HEK293T (cell line): ENCODE measurements around the gene C1RL.
A peak's percentile ranks its signal among the peaks of the same experiment; 100 is the strongest.

Source experiments
- CTCF ChIA-PET: fragments of 350-600 bp; formaldehyde crosslinking; extraction: SDS; loops from one replicate; lab custom pipeline; 2021; ENCODE audit warnings: antibody characterized with exemption, inconsistent platforms; lab: Yijun Ruan, JAX
- POLR2A ChIA-PET: fragments of 350-600 bp; formaldehyde crosslinking; extraction: SDS; loops from one replicate; lab custom pipeline; 2020; ENCODE audit warnings: antibody characterized with exemption, inconsistent platforms; lab: Yijun Ruan, JAX
- DNase-seq: peaks from one replicate; pipeline ENCODE4 v3.0.0; 2012; ENCODE audit warnings: mixed read lengths; ENCODE audit errors: extremely low spot score
- ARNT ChIP-seq: fragments of 450-650 bp; IDR thresholded peaks from 2 replicates; pipeline ENCODE4 v1.6.1; 2017; ENCODE audit warnings: mild to moderate bottlenecking
- BHLHE40 ChIP-seq: fragments of 450-650 bp; IDR thresholded peaks from 2 replicates; pipeline ENCODE4 v1.6.1; 2016; ENCODE audit warnings: mild to moderate bottlenecking, moderate library complexity, borderline replicate concordance
- CTBP1 ChIP-seq: fragments of 450-650 bp; IDR thresholded peaks from 2 replicates; pipeline ENCODE4 v1.6.1; 2016; ENCODE audit warnings: borderline replicate concordance
- ELF4 ChIP-seq: fragments of 450-650 bp; IDR thresholded peaks from 2 replicates; pipeline ENCODE4 v1.6.1; 2017; ENCODE audit warnings: antibody characterized with exemption
- FOXA1 ChIP-seq: fragments of 450-650 bp; IDR thresholded peaks from 2 replicates; pipeline ENCODE4 v1.6.1; 2016; ENCODE audit warnings: mild to moderate bottlenecking
- FOXK2 ChIP-seq: fragments of 450-650 bp; IDR thresholded peaks from 2 replicates; pipeline ENCODE4 v1.6.1; 2016; ENCODE audit warnings: mild to moderate bottlenecking
- FOXM1 ChIP-seq: fragments of 450-650 bp; IDR thresholded peaks from 2 replicates; pipeline ENCODE4 v1.6.1; 2017; ENCODE audit warnings: mild to moderate bottlenecking, borderline replicate concordance
- HDGF ChIP-seq: fragments of 450-650 bp; IDR thresholded peaks from 2 replicates; pipeline ENCODE4 v1.6.1; 2017; ENCODE audit warnings: antibody characterized with exemption, borderline replicate concordance
- L3MBTL2 ChIP-seq: fragments of 450-650 bp; conservative IDR thresholded peaks from 2 replicates; pipeline ENCODE4 v1.6.1; 2016; ENCODE audit warnings: mild to moderate bottlenecking
- LEF1 ChIP-seq: fragments of 450-650 bp; IDR thresholded peaks from 2 replicates; pipeline ENCODE4 v1.6.1; 2017; ENCODE audit warnings: mild to moderate bottlenecking, borderline replicate concordance
- NFRKB ChIP-seq: fragments of 450-650 bp; IDR thresholded peaks from 2 replicates; pipeline ENCODE4 v1.6.1; 2016; ENCODE audit warnings: mild to moderate bottlenecking, moderate library complexity
- PKNOX1 ChIP-seq: fragments of 450-650 bp; IDR thresholded peaks from 2 replicates; pipeline ENCODE4 v1.6.1; 2016
- SP1 ChIP-seq: fragments of 450-650 bp; IDR thresholded peaks from 2 replicates; pipeline ENCODE4 v1.6.1; 2017
- SUZ12 ChIP-seq: fragments of 450-650 bp; IDR thresholded peaks from 2 replicates; pipeline ENCODE4 v1.6.1; 2016; ENCODE audit warnings: mild to moderate bottlenecking
- TARDBP ChIP-seq: fragments of 450-650 bp; IDR thresholded peaks from 2 replicates; pipeline ENCODE4 v1.6.1; 2016
- ZNF384 ChIP-seq: fragments of 450-650 bp; IDR thresholded peaks from 2 replicates; pipeline ENCODE4 v1.6.1; 2016

Gene C1RL

GRCh38 chr12:7144414-7145120 lies 35.6 kb upstream of the C1RL start:
- TF ChIP-seq FOXA1 (no peak), LEF1 (no peak), ZNF384 (no peak), FOXK2 (no peak)
- ChIA-PET CTCF (interaction anchor here (0.5 to 1.9 kb wide), 11 partner anchors 9 to 1001 kb away, joined by 3 to 12 read pairs (median 4); no protein-coding TSS in a partner anchor), POLR2A (interaction anchor here (2.0 kb wide), 1 partner anchor 201 kb away, joined by 8 read pairs; the partner anchor contains the start of genes C12orf57 and RNU7-1)
- peak; percentile 48 for DNase-seq

GRCh38 chr12:7143564-7143963 lies 34.5 kb upstream of the C1RL start:
- no peak for TF ChIP-seq FOXK2
- ChIA-PET POLR2A (no interaction called here), CTCF (interaction anchor here (0.7 to 1.9 kb wide), 5 partner anchors 8 to 118 kb away, joined by 3 to 12 read pairs (median 4); no protein-coding TSS in a partner anchor)
- no peak for DNase-seq

DNA sequence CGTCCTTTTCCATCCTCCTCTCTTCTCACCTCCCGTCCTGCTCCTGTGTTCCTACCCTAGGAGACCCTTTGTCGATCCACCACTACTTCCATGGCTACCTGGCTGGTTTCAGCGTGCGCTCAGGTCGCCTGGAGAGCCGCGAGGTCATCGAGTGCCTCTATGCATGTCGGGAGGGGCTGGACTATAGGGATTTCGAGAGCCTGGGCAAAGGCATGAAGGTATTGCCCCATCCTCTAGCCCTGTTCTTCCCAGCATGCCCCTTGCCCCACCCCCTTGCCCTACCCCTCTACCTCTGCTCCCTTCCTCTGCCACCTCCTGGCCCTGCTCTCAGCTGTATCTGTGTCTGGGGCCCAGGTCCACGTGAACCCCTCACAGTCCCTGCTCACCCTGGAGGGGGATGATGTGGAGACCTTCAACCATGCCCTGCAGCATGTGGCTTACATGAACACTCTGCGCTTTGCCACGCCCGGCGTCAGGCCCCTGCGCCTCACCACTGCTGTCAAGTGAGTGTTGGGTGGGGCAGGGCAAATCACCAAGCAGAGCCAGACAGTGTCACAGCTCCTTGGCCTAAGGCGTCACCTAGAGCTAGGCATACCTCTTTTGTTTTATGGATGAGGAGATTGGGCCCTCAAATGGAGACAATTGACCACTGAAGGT lies 33.9 kb upstream of the C1RL start:
- POLR2A ChIA-PET, result no interaction called here
- no peak for TF ChIP-seq TARDBP
- TF ChIP-seq NFRKB, result no peak
- no peak for TF ChIP-seq BHLHE40
- TF ChIP-seq SUZ12, result no peak
- DNase-seq, result no peak
- CTCF ChIA-PET, result interaction anchor here (0.6 to 1.0 kb wide), 3 partner anchors 12 to 505 kb away, joined by 3 to 5 read pairs (median 3); no protein-coding TSS in a partner anchor

- peak; percentile 72 for DNase-seq
- CTCF ChIA-PET, result interaction anchor here (0.6 to 1.0 kb wide), 3 partner anchors 13 to 506 kb away, joined by 3 to 5 read pairs (median 5); no protein-coding TSS in a partner anchor
- POLR2A ChIA-PET, result no interaction called here
- TF ChIP-seq LEF1 (no peak), ELF4 (no peak), SP1 (no peak), ZNF384 (no peak), FOXA1 (no peak), ARNT (no peak), NFRKB (no peak), SUZ12 (no peak), TARDBP (no peak), L3MBTL2 (no peak), HDGF (no peak), FOXM1 (no peak), BHLHE40 (no peak), CTBP1 (no peak), PKNOX1 (no peak), FOXK2 (no peak)
Measured at GRCh38 chr12:7142056-7142644, 33.1 kb upstream of the C1RL start.

DNA sequence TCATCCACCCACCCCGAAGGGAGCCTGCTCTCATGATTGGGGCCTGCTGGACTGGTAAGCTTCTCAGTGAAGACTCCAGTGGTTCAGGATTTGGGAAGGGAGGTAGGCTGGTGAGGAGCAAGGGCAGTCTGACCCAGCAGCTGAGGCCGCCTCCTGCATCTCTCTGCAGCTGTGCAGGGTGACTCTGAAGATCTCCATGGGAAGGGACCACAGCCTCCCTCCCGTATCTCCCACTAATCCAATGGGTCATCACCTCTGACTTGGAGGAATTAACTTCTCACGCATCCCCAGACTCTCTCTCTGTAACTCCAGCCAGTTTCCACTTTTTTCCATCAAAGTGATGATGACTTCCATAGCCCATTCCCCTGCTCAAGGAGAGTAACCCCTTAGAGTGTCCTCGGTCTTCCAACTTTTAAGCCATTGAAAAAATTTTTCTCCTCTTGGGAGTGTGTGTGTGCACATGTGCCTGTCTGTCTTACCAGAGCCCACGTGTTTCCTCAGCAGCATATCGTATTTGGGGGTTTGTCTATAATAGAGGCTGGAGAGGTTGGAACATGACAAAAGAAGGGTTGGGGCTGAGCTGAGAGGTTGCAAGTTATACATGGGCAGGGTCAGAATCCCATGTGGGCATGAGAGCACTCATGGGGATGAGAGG lies 32.5 kb upstream of the C1RL start:
- TF ChIP-seq LEF1 (no peak), ARNT (no peak), FOXM1 (no peak)
- DNase-seq, result no peak
- ChIA-PET CTCF (interaction anchor here (0.6 to 1.0 kb wide), 4 partner anchors 13 to 298 kb away, joined by 3 to 5 read pairs (median 3); no protein-coding TSS in a partner anchor), POLR2A (interaction anchor here (0.8 to 1.5 kb wide), 2 partner anchors 11 to 198 kb away, joined by 4 read pairs; partner anchors contain the start of genes C12orf57, CLSTN3 and RNU7-1)

DNA sequence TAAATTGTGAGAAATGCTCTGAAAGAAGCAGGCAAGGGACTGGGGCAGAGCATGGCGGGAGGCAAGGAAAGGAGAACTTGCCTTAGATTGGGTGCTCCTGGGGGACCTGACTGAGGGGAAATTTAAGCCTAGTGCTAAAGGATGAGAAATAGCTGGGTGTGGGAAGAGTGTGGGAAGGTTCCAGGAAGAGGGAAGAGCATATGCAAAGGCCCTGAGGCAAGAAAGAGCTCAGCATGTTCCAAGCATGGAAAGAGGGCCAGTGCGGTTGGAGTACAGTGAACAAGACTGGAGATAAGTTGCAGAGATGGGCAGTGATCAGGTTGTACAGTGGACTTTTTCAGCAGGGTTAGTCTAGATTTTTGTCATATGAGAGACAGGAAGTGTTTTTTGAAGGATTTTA lies 30.2 kb upstream of the C1RL start:
- ChIA-PET POLR2A (no interaction called here), CTCF (interaction anchor here (0.8 kb wide), 1 partner anchor 8 kb away, joined by 3 read pairs; no protein-coding TSS in a partner anchor)
- no peak for TF ChIP-seq LEF1
- no peak for TF ChIP-seq ELF4
- TF ChIP-seq FOXK2, result no peak
- no peak for TF ChIP-seq FOXA1
- TF ChIP-seq ZNF384, result no peak
- TF ChIP-seq BHLHE40, result no peak
- no peak for TF ChIP-seq SUZ12
- no peak for TF ChIP-seq CTBP1
- no peak for TF ChIP-seq L3MBTL2
- no peak for TF ChIP-seq PKNOX1
- no peak for TF ChIP-seq TARDBP
- no peak for TF ChIP-seq ARNT
- TF ChIP-seq NFRKB, result no peak
- no peak for TF ChIP-seq FOXM1
- no peak for TF ChIP-seq HDGF
- TF ChIP-seq SP1, result no peak
- no peak for DNase-seq
